HL-60 (cell line): ENCODE measurements around the gene ADCY3.

Experiments
- DNase-seq, 2 experiments: peaks; one replicate each; pipeline ENCODE4 v3.0.0-alpha.2; 2010 to 2020; ENCODE audit warnings: low read depth in 1 of 2, low spot score in 1 of 2
- H3K27ac ChIP-seq: fragments of 250-450 bp; sonication (Bioruptor Pico); replicated peaks from 2 replicates; pipeline ENCODE4 v1.5.1; 2020; ENCODE audit warnings: mild to moderate bottlenecking, moderate library complexity
- H3K27me3 ChIP-seq: fragments of 250-450 bp; sonication (Bioruptor Pico); 2 replicates; pipeline ENCODE4 v1.5.1; 2021; ENCODE audit warnings: mild to moderate bottlenecking, moderate library complexity; ENCODE audit not compliant: insufficient read depth, poor library complexity, severe bottlenecking
- H3K4me3 ChIP-seq: replicated peaks from 2 replicates; pipeline ENCODE4 v1.5.1; 2011; ENCODE audit warnings: mild to moderate bottlenecking, control low read depth, low read length; ENCODE audit not compliant: insufficient read depth
- GABPA ChIP-seq: IDR thresholded peaks from 2 replicates; pipeline ENCODE4 v1.6.1; 2012; ENCODE audit warnings: low read depth
- POLR2AphosphoS5 ChIP-seq: IDR thresholded peaks from 2 replicates; pipeline ENCODE4 v1.6.1; 2012; ENCODE audit warnings: low read depth
- SPI1 ChIP-seq: IDR thresholded peaks from 2 replicates; pipeline ENCODE4 v1.6.1; 2012; ENCODE audit warnings: low read depth, mild to moderate bottlenecking, borderline replicate concordance
- TF ChIP-seq, protein P1 (sequence below): IDR thresholded peaks from 2 replicates; pipeline ENCODE4 v1.6.1; 2012; ENCODE audit warnings: low read depth; ENCODE audit not compliant: insufficient replicate concordance
- TF ChIP-seq, protein P2 (sequence below): IDR thresholded peaks from one replicate; pipeline ENCODE4 v1.5.1; 2011; ENCODE audit warnings: low read length, control low read depth, inconsistent platforms; ENCODE audit not compliant: insufficient read depth

Gene ADCY3

DNA sequence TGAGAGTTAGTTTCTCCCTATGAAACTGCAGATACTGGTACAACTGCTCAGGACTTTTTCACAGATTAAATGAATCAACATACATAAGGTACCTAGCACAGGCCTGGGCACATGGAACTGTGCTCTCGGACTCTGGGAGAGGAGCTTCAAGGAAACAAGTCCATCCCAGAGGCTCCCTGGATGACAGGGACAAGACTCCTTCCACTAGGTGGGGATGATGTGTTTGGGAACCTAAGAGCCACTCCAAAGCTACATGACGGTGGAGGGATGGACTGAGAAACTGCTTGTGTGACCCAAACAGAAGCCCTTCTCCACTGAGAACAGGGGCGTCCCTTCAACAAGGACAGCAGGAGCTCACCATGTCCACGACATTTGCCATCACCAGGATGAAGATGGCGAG lies 89.7 kb downstream of the ADCY3 start:
- Histone ChIP-seq H3K4me3 (no peak overlapping the region), H3K27ac (no peak overlapping the region), H3K27me3 (no peaks in the 10 kb centered on the region)
- no peak for DNase-seq
- TF ChIP-seq, protein P1, sequence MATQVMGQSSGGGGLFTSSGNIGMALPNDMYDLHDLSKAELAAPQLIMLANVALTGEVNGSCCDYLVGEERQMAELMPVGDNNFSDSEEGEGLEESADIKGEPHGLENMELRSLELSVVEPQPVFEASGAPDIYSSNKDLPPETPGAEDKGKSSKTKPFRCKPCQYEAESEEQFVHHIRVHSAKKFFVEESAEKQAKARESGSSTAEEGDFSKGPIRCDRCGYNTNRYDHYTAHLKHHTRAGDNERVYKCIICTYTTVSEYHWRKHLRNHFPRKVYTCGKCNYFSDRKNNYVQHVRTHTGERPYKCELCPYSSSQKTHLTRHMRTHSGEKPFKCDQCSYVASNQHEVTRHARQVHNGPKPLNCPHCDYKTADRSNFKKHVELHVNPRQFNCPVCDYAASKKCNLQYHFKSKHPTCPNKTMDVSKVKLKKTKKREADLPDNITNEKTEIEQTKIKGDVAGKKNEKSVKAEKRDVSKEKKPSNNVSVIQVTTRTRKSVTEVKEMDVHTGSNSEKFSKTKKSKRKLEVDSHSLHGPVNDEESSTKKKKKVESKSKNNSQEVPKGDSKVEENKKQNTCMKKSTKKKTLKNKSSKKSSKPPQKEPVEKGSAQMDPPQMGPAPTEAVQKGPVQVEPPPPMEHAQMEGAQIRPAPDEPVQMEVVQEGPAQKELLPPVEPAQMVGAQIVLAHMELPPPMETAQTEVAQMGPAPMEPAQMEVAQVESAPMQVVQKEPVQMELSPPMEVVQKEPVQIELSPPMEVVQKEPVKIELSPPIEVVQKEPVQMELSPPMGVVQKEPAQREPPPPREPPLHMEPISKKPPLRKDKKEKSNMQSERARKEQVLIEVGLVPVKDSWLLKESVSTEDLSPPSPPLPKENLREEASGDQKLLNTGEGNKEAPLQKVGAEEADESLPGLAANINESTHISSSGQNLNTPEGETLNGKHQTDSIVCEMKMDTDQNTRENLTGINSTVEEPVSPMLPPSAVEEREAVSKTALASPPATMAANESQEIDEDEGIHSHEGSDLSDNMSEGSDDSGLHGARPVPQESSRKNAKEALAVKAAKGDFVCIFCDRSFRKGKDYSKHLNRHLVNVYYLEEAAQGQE: no peak
- TF ChIP-seq GABPA: no peak
- no peak; the same call in 1 of the 2 replicates for TF ChIP-seq POLR2AphosphoS5
- TF ChIP-seq, protein P2, sequence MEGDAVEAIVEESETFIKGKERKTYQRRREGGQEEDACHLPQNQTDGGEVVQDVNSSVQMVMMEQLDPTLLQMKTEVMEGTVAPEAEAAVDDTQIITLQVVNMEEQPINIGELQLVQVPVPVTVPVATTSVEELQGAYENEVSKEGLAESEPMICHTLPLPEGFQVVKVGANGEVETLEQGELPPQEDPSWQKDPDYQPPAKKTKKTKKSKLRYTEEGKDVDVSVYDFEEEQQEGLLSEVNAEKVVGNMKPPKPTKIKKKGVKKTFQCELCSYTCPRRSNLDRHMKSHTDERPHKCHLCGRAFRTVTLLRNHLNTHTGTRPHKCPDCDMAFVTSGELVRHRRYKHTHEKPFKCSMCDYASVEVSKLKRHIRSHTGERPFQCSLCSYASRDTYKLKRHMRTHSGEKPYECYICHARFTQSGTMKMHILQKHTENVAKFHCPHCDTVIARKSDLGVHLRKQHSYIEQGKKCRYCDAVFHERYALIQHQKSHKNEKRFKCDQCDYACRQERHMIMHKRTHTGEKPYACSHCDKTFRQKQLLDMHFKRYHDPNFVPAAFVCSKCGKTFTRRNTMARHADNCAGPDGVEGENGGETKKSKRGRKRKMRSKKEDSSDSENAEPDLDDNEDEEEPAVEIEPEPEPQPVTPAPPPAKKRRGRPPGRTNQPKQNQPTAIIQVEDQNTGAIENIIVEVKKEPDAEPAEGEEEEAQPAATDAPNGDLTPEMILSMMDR: no peak
- TF ChIP-seq SPI1: no peak

DNA sequence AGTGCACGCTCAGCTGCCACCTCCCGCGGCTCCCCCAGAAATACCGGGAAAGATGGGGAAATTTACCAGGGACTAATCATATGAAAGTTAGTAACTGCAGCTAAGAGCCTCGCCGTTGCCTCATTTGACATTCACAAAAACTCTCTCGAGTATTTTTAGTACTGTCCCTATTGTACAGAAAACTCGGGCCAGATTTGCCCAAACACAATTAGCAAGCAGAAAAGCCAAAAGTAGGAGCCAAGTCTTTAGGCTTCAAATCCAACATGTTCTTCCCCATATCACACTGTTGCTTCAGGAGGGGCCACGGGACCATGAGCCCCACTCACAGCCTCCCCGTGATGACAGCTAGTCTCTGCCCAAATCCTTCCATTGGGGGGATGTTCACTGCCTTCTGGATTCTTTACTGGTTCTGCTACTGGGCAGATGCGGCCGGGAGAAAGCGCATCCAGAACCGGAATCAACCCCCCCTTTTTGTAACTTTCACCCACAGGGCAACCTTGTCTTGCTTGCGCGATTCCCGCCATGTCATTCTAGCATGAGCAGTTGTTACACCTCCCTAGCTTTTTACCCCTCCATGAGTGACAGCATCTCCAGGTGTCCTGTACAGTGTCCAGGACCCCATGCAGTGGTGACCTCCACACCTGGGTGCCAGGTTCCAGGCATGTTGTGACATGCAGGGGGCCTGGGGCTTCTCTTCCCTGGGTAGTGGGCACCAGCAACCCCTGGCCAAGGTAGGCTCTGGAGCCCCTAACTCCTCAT lies 91.6 kb downstream of the ADCY3 start:
- H3K27ac ChIP-seq: no peak overlapping the region
- no peak overlapping the region for H3K4me3 ChIP-seq
- TF ChIP-seq SPI1 (no peak), GABPA (no peak), POLR2AphosphoS5 (no peak)
- TF ChIP-seq, protein P2: no peak
- TF ChIP-seq, protein P1: no peak
- no peak for DNase-seq
- H3K27me3 ChIP-seq: no peaks in the 10 kb centered on the region

DNA sequence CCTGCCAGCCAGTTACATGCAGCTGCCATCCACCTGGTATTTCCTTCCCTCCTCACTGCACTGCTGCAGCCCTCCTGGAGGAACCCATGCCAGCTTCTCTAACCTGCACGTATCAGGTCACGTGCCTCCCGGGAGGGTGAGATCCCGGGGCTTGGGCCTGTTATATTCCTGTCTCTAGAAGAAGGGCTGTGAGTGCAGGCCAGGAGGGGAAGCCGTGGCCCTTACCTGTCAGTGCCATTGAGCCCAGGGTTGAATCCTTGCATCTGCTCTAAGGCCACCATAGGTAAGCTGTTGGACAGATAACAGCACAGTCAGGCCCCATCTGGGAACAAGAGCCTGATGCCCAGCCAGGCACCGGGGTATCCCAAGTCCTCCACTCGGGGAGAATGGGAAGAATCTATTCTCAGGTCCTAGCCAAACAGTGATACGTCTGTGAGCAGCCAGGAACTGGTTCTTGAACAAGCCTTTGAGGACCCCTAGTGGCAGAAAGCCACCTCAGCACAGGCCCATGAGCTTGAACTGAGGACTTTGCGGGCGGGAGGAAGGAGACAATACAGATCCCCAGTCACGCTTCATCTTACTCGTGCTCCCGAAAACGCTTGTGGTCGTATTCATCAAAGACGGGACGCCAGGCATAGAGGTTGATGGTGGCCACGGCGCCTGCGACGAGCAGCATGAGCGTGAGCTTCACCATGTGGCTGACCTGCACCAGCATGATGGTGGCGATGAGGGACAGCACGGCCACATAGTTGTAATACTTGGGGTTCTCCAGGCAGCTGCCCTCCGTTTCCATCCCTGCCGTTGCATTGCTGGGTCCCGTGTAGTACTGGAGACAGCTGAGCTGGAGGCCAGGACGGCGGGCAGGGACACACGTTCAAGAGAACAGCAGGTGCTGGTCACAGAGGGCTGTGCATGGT lies 92.5 kb downstream of the ADCY3 start:
- TF ChIP-seq GABPA (no peak), SPI1 (no peak), POLR2AphosphoS5 (no peak)
- TF ChIP-seq, protein P1: no peak
- TF ChIP-seq, protein P2: peak; percentile 88
- DNase-seq: peak; percentile 67 to 84
- H3K27ac ChIP-seq: no peak overlapping the region
- H3K4me3 ChIP-seq: no peak overlapping the region
- H3K27me3 ChIP-seq: no peaks in the 10 kb centered on the region
